NT2/D1 (cell line): Measurements from ENCODE around the gene ZNF502.

Source experiments
- YY1 ChIP-seq: IDR thresholded peaks from 2 replicates; pipeline ENCODE4 v1.6.1; 2011; ENCODE audit not compliant: insufficient read length, insufficient read depth
- ZNF274 ChIP-seq: IDR thresholded peaks from 2 replicates; pipeline ENCODE4 v1.6.1; 2011; ENCODE audit warnings: mild to moderate bottlenecking, low read depth, low read length

GRCh38 chr3:44678480-44679116, 33.9 kb upstream of the ZNF502 start:
- TF ChIP-seq YY1, result no peak
- no peak for TF ChIP-seq ZNF274
